IPS-NIHi11 (cell line): ENCODE results near the gene CALML3.
"Not testable (repeated sequence)": the region's sequence is repeated elsewhere in the genome, so short reads cannot be mapped to it uniquely, and the experiment has no call there.

ENCODE experiments used
- DNase-seq: peaks from one replicate; pipeline ENCODE4 v3.0.0; 2012; ENCODE audit warnings: mixed read lengths, low spot score

The CALML3 gene

GRCh38 chr10:5555881-5556280 lies 31.1 kb downstream of the CALML3 start:
- DNase-seq: no peak

- DNase-seq: no peak
Measured at GRCh38 chr10:5556576-5556975, 31.8 kb downstream of the CALML3 start.

- no peak for DNase-seq
Measured at GRCh38 chr10:5557040-5557721, 32.4 kb downstream of the CALML3 start.

- DNase-seq: no peak
Measured at GRCh38 chr10:5557799-5558771, 33.3 kb downstream of the CALML3 start.

- DNase-seq: not testable (repeated sequence)
Measured at GRCh38 chr10:5559022-5559421, 34.3 kb downstream of the CALML3 start.

GRCh38 chr10:5559642-5560141 lies 34.9 kb downstream of the CALML3 start:
- DNase-seq: no peak

- no peak for DNase-seq
Measured at GRCh38 chr10:5560142-5560816, 35.5 kb downstream of the CALML3 start.

GRCh38 chr10:5560817-5561703 lies 36.3 kb downstream of the CALML3 start:
- DNase-seq: no peak

GRCh38 chr10:5561704-5562645 lies 37.2 kb downstream of the CALML3 start:
- no peak for DNase-seq

- DNase-seq: no peak
Measured at GRCh38 chr10:5563321-5563961, 38.7 kb downstream of the CALML3 start.

- DNase-seq: no peak
Measured at GRCh38 chr10:5563991-5564536, 39.3 kb downstream of the CALML3 start.

GRCh38 chr10:5564537-5565204 lies 39.9 kb downstream of the CALML3 start:
- DNase-seq: no peak

- no peak for DNase-seq
Measured at GRCh38 chr10:5565205-5565545, 40.4 kb downstream of the CALML3 start.

GRCh38 chr10:5565671-5566581 lies 41.2 kb downstream of the CALML3 start:
- no peak for DNase-seq

GRCh38 chr10:5566614-5567013 lies 41.9 kb downstream of the CALML3 start:
- no peak for DNase-seq

GRCh38 chr10:5567477-5567876 lies 42.7 kb downstream of the CALML3 start:
- no peak for DNase-seq

- no peak for DNase-seq
Measured at GRCh38 chr10:5568984-5569383, 44.2 kb downstream of the CALML3 start.

GRCh38 chr10:5569568-5569967 lies 44.8 kb downstream of the CALML3 start:
- no peak for DNase-seq
